NCI-H82 (cell line): ENCODE results near the gene RIMS4.
A peak's percentile ranks its signal among the peaks of the same experiment; 100 is the strongest.
"Not testable (repeated sequence)": the region's sequence is repeated elsewhere in the genome, so short reads cannot be mapped to it uniquely, and the experiment has no call there.

Experiments used
- DNase-seq: peaks from one replicate; lab custom pipeline; 2025; lab: John Stamatoyannopoulos, UW

The RIMS4 gene

DNA sequence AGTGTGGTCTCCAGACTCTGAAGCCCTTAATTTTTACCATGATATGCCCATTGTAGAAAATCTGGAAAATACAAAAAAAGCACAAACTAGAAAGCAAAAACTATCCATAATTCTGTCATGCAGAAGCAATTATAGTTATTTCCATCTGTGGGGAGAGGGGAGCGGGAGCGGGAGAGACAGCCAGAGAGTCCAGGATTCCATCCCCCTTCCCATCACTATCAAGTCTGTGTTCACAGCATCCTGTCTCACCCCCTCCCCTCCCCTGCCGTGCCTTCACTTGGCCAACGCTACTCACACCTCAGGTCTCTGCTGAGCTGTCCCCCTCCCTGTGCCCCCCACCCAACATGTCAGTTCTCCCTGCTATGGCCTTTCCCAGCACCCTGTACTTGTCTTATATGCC lies 14.5 kb downstream of the RIMS4 start:
- DNase-seq: no peak

DNA sequence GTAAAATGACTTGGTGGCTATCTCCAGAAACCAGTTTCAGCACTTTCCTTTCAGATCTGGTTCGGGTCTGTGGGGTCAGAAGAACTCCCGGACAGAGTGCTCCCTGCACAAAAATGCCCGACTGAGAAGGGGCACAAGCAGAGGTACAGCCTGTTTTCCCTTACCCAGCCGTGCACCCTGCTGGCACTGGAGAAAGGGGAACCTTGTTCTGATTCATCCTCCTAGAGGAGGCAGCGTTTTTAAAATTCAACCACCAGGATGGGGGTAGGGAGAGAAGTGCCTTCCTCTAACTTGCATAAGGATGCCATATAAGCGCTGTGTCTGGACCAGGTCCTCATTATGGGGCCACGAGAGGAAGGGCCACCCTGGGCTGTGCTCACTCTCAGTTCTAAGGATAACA lies 17.6 kb downstream of the RIMS4 start:
- DNase-seq: no peak

DNA sequence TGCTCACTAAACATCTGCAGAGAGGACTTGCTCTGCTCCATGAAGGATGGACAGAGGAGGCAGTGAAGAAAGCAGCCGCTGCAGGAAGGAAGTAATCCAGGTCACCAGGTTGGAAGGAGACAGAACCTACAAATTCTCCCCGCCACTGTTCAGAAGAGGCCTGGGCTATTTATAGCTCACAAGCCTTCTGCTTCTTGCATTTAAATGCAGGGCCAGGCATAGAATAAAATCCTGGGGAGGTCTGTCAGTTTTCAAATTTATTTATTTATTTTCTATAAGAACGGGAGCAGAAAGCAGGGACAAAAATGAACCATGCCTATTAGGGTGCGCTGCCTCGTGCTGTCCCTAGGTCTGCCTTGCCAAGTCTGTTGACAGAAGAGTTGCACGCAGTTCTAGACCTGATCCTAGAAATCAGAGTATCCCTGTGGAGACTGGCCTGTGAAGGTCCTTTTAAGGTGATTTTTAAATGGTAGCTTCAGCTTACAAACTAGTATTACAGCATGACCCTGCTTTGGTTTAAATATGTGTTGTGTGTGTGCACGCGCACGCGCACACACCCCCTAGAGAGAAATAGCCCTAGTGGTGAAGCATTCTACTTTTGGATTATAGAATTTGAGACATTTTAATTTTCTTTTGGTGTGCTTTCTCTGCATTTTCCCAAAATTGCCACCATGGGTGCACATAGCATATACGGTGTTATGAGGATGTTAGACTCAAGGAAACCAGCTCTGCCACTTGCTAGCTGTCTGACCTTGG lies 19.5 kb downstream of the RIMS4 start:
- no peak for DNase-seq

DNA sequence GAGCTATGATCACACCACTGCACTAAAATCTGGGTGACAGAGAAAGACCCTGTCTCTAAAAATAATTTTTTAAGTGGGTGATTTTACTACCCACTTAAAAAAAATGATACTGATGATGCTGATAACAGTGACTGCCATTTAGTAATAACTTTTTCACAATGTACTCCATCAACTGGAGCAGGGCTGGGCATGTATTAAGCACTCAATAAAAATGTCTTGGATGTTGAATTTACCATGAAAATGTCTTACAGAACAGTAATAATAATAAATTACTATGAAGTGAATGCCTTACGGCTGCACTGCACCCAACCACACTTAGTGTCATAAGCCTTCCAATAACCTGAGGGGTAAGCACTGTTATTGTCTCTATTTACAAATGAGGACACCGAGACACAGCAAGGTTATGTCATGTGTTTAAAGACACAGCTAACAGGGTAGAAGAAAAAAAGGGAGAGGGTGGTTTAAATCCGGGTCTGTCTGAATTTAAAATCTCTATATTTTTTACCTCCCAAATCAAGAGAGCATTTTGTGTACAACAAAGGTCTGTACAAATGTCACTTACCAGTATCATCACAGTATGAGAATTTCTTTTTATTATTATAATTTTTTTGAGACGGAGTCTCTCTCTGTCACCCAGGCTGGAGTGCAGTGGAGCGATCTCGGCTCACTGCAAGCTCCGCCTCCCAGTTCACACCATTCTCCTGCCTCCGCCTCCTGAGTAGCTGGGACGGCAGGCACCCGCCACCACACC lies 21.5 kb downstream of the RIMS4 start:
- DNase-seq: no peak

DNA sequence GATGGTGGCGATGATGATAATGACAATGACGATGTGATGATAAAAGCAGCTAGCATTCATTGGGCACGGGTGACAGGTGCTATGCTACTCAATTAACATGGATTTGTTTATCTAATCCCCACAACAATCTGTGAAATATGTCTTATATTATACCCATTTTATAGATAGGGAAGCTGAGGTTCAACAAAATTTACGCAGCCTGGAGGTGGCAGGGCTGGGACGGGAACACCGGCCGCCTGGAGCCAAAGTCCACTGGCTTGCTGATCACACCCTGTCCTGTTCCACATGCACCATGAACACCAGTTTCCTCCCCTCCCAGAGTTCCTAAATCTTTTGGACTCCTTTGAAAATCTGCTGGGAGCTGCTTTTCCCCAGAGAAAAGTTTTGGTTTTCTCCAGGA lies 23.0 kb downstream of the RIMS4 start:
- DNase-seq: no peak

DNA sequence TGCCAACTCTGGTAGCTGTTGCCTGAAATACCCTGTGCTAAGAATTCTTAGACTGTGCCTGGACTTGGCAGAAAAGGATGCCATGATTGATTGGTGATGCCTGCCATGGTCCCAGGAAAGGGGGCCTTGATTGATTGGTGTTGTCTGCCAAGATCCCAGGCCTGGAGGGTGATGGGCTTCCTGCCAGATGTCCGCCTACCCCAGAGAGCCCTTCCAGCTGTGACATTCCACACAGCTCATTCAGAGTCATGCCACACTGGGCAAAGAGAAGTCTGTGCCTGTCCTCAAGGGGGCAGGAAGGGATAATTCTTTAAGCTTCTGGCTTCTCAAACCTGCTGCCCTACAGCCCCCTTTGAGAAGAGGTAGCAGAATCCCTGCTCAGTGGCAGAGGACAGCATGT lies 24.6 kb downstream of the RIMS4 start:
- DNase-seq: peak; percentile 15

DNA sequence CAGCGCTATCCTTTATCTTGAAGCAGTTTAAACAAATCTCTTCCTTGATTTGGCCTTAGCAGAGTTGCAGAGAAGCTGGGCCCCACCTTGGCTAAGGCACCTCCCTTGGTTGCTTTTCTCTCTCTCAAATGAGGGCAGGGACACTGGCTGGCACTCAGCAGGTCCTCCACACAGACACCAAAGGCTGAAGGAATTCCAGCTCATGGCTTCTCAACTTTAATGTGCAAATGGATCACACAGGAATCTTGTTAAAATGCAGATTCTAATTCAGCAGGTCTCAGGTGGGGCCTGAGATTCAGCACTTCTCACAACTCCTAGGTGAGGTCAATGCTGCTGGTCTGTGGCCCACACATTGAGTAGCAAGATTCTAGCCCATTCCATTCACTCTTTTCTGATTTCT lies 25.7 kb downstream of the RIMS4 start:
- no peak for DNase-seq

DNA sequence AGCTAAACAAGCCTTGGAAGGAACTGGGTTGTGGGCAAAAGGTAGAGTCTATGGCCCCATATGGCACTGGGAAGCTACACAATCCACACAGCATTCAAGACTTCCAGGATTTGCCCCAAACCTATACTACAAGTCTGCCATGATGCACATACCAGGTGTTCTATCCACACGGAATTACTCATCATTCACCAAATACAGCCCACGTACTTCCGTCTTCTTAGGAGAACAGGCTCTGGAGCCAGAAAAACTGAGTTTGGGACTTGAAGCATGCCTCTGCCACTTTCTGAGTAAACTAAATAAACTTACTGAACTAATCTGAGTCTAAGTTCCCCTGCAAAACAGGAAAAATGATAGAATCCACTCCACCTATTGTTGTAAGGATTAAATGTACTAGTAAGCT lies 28.6 kb downstream of the RIMS4 start:
- no peak for DNase-seq

DNA sequence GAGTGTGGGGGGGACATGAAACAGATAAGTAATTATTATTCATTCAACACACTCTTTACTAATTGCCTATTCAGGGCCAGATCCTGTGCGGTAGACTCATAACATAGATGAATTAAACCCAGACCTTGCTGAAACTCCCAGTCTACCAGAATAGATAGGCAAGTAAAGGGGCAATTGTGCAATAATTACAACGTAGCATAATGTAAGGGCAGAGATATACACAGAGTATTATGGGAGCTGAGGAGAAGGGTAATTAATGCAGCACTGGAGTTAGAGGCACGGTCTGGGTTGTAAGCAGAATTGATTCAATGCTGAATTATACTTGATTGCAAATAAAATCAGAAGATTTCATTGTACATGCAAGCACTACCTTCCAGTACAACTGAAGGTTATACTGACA lies 29.2 kb downstream of the RIMS4 start:
- DNase-seq: no peak

DNA sequence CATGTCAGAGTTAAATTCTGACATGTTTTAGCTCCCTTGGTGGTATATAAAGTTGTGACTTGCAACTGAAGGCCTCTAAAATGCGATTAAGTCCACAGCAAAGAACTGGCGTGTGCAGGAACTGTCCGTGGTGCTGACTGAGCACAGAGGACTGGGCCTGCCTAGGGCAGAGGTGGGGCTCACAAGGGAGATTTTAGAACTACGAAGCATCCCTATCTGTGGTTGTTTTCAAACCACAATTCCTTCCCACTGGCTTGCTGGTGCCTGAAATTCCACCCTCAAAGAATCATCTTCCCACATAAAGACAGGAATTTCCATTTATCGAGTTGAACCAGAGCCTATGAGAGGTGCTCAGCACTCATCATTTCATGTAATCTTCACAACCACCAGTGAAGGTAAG lies 30.1 kb downstream of the RIMS4 start:
- no peak for DNase-seq

DNA sequence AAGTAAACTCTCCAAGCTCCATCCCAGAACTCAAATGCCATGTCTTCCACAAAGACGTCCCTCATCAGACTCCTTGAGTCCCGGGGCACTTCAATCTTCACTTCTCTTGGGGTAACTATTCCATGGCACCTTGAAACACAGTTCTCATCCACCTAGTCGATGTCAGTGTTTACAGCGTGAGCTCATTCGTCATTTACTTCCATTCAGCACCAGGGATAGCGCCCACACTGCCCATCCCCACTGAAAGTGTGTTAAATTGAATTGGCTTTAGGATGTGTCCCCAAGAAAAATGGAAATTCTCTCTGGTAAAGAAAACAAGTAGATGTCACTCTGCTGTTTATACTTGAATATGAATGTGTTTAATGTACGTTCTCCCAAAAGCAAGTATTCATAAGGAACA lies 33.4 kb downstream of the RIMS4 start:
- DNase-seq: no peak

DNA sequence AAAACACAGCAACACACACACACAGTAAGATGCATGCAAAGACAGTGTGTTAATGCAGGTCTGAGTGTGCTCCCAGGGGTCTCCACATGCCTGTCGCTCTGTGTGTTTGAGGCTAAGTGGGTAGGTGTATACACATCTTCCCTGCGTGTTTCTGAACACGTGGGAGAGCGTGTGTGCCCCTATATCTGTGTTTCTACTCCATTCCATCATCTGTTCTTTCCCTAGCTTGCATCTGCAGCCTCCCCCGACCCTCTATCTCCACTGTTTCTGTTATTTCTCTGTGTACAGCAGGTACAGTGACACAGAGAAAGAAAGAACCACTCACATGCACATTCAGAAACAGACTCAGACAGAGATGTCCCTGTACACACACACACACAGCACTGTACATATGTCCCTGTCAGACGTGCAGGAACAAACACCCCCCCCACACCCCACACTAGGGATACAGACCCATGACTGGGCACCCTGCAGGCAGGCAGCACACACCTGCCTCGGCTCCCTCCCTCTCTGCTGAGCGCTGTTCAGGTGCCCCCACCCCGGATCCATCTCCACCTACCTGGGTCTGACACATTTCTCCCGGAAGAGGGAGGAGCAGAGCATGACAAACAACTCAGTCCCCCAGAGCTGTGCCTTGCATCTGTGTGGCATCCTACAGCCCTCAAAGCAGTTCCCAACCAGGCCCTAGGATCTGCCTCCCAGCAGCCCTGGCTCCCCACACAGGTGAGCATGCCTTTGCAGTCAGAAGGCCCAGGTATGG lies 37.1 kb downstream of the RIMS4 start:
- no peak for DNase-seq

DNA sequence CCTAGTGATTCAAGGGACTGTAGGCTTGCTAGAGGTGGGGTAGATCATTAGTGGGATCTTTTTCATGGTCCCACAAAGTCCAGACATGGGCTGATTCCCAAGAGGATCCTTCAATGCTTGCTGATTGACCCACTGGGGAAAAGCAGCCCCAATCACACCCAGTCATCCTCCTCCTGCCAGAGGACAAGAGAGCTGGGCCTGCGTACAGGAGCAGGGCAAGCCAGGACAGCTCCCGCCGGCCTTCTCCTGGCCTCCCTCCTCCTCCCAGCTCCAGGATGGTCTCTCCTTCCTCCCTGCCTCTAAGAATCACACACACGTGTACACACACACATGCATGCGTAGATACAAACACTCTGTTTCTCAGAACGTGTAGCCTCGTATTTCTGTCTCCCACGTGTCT lies 37.7 kb downstream of the RIMS4 start:
- DNase-seq: no peak

DNA sequence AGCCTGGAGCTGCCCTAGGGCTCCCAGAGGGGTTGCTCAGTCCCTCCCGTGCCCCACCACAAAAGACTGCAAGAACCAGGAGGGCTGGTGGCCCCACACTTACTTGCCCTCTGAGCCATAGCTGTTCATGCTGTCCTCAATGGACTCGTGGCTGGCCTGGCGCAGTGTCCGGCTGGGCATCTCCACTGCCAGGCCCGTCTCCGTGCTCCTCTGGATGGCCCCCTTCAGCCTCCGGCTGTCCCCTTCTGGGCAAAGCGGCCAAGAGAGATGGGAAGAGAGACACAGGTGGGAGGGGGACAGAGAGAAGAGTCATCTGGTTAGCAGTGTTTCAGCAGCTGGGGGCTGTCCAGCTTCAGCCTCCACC lies 39.2 kb downstream of the RIMS4 start:
- no peak for DNase-seq

DNA sequence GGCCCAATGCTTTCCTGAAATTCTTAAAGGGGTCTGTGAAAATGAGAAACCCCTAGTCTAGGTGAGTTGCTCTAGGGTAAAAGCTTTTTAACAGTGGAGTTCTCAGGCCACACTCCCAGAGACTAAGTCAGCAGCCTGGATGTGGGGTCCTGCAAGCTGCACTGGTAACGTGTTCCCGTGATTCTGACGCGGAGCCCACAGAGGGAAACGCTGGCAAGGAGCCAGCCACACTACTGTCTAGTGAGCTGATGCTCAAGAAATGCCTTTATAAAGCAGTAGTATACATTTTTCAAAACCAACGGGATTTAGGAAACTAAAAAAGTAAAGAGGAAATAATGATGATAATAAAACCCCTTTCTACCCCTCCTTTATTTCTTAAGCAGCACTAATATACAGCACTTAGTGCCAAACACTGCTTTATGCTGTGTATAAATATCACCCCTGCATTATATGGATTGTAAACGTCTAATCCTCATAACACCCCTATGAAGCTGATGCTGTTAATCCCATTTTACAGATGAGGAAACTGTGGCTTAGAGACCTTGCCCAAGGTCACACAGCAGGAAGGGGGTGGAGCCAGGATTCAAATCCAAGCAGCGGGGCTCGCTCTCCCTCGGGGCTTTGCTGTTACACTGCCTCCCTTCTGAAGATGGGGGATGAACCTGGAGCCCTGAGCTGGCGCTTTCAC lies 39.7 kb downstream of the RIMS4 start:
- DNase-seq: peak; percentile 32

DNA sequence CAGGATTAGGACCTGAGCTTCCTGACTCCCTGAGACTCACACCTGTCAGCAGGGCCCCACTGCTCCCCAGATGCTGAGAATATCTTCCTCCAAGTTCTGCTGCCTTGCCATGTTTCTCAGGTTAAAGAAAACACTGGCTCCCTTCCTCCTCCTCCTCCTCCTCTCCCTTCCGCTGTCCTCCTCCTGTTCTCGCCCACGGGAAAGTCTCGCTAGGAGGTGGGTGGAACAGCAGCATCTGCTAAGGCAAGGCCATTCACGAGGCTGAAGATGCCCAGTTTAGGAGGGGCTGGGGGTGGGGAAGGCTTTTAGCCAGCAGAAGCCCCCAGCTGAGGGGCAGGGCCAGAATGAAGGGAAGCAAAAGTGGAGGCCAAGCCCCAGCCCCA lies 40.9 kb downstream of the RIMS4 start:
- DNase-seq: no peak

DNA sequence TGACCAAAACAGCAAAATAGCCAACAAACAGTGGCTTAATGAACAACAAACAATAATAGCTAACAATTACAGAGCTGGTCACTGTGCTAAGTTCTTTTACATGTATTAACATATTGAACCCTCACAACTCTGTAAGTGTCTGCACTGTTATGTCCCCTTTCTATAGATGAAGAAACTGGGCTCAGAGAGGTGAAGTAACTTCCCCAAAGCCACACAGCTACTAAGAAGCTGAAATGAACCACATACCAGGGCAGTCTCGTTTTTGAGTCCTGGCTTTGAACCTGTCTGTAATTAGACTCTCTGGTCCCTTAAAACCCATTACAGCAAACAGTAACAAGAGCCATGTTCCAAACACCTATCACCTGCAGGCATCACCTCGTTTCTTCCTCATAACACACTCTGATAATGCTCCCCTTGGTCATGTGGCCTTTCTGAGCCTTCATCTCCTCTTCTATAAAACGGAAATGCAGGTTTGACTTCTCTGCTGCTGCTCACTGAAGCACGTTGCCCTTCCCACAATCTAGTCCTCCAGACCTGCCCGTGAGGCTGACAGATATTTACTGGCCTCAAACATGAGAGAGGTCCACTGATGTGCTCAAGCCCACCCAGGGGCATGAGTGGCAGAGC lies 41.4 kb downstream of the RIMS4 start:
- no peak for DNase-seq

DNA sequence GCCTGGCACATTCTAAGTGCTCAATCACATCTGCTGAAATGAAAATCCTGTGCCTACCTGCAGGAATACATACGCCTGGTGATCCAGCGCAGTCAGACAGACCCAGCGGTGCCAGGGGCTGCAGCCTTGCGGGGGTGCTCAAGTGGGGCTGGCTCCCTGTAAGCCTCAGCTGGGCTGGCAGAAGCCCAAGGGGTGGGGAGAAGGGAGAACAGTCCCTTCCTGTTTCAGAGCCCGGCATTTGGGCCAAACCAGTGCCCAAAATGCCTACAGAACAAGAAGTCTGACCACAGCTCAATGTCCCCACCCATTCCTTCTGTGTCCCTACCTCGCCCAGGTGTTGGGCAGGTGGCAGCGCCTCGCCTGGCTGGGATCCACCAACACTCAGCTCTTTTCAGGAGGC lies 42.1 kb downstream of the RIMS4 start:
- DNase-seq: no peak

DNA sequence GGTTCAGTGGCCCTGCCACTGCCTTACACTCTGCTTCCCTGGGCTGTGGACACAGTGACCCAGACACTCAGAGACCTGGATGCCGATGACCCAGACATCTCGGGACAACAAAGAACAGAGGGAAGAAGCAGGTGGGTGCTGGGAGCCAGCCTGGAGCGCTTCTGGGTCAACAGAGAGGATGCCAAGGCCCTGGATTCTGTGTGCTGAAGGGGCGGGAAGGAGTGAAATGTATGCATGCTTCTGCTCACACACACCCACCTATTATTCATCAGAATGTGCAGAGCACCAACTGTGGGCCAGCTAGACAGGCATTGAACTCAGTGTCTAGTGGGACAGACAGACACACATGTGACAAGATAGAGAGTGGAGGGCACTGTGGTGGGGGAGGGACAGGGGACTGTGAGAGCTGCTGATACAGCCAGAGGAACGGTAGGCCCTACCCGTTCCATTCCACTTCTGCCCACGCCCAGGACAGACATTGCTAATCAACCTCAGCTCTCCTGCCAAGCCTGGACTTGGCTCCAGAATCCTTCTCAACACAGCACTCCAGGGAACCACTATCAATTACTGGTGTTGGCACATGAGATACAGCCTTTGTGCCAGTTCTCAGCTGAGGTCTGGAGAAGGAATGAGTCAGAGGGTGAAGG lies 44.5 kb downstream of the RIMS4 start:
- no peak for DNase-seq

DNA sequence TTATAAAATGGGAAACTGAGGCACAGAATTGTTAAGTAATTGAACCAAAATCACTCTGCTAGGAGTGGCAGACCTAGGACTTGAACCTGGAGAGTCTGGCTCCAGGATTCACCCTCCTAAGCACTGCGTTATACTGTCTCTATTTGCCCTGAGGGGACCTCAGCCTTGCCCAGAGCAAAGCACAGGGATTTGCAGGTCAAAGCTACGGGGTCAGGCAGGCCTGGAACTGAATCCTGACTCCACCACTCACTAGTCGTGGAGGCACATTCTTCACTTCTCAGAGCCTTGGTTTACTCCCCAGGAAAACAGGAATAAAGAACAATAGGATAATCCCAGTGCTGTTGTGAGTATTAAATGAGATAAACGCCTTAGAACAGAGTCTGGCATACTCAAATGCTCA lies 45.3 kb downstream of the RIMS4 start:
- peak; percentile 70 for DNase-seq

DNA sequence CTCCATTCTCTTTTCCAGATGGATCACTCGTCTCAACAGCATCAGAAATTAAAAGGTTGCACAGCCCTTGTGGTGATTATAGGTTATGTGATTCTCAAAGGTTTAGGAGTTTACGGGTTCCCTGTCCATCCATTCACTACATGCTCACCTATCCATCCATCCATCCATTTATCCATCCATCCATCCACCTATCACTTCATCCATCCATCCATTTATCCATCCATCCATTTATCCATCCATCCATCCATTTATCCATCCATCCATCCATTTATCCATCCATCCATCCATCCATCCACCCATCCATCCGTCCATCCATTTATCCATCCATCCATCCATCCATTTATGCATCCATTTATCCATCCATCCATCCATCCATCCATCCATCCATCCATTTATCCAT lies 46.5 kb downstream of the RIMS4 start:
- not testable (repeated sequence) for DNase-seq
